HEK293 (cell line): ENCODE measurements around the gene GPR137C.

ENCODE experiments used
- TCF7L2 ChIP-seq: IDR thresholded peaks from 2 replicates; pipeline ENCODE4 v1.6.1; 2011; ENCODE audit warnings: low read depth, mild to moderate bottlenecking, inconsistent platforms, low read length, moderate library complexity, borderline replicate concordance
- ZNF404 ChIP-seq: fragments of 450-650 bp; formaldehyde crosslinking; IDR thresholded peaks from 2 replicates; pipeline ENCODE4 v1.5.1; 2017; ENCODE audit warnings: missing biosample characterization, missing genetic modification characterization
- TF ChIP-seq, protein P1 (sequence below): fragments of 450-650 bp; formaldehyde crosslinking; IDR thresholded peaks from 2 replicates; pipeline ENCODE4 v1.5.1; 2016; ENCODE audit warnings: missing biosample characterization, missing genetic modification characterization

DNA sequence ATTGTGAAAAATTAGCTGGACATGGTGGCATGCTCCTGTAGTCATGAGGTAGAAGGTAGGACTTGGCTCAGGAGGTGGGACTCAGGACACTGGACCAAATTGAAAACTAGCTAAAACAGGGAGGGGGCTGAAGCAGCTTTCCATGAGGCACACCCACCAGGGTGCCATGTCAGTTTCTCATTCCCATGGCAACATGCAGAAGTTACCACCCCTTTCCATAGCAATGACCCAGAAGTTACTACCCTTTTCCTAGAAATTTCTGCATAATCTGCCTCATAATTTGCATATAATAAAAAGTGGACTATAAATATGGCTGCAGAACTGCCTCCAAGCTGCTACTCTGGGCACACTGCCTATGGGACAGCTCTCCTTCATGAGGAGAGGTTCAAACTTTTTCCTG, 104.3 kb downstream of the GPR137C start:
- TF ChIP-seq, protein P1, sequence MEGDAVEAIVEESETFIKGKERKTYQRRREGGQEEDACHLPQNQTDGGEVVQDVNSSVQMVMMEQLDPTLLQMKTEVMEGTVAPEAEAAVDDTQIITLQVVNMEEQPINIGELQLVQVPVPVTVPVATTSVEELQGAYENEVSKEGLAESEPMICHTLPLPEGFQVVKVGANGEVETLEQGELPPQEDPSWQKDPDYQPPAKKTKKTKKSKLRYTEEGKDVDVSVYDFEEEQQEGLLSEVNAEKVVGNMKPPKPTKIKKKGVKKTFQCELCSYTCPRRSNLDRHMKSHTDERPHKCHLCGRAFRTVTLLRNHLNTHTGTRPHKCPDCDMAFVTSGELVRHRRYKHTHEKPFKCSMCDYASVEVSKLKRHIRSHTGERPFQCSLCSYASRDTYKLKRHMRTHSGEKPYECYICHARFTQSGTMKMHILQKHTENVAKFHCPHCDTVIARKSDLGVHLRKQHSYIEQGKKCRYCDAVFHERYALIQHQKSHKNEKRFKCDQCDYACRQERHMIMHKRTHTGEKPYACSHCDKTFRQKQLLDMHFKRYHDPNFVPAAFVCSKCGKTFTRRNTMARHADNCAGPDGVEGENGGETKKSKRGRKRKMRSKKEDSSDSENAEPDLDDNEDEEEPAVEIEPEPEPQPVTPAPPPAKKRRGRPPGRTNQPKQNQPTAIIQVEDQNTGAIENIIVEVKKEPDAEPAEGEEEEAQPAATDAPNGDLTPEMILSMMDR (tag by site-specific recombination): no peak
- TF ChIP-seq TCF7L2 (no peak), ZNF404 (tag by site-specific recombination) (no peak)
